T-helper 17 cell (primary cell): ENCODE measurements around the gene SLC34A3. TPM values are rescaled to one million over a fixed set of nuclear protein-coding genes. Genes with fewer than 3 reads are reported as not detected.
A peak's percentile ranks its signal among the peaks of the same experiment; 100 is the strongest.

ENCODE experiments used
- ATAC-seq: fragments of 150-1000 bp; cut with Tn5 transposase; 2 replicates; pipeline ENCODE4 v1.10.0; 2021; ENCODE audit warnings: mild to moderate bottlenecking, moderate library complexity
- DNase-seq, 3 donors: peaks; one replicate each; pipeline versions ENCODE4 v3.0.0 to v3.0.0-alpha.2; 2020 to 2021
- H3K9me3 ChIP-seq: one replicate; pipeline ENCODE4 v1.7.0; 2013; ENCODE audit warnings: low read length, mild to moderate bottlenecking; ENCODE audit not compliant: control insufficient read depth, poor library complexity, severe bottlenecking
- H3K27ac Mint-ChIP-seq: one replicate; pipeline ENCODE4 v1.8.0; 2022; ENCODE audit warnings: mild to moderate bottlenecking, moderate library complexity, mixed read lengths
- H3K27me3 Mint-ChIP-seq: one replicate; pipeline ENCODE4 v1.8.0; 2022; ENCODE audit warnings: mixed read lengths
- H3K36me3 Mint-ChIP-seq: one replicate; pipeline ENCODE4 v1.8.0; 2022; ENCODE audit warnings: low read depth, mixed read lengths
- H3K4me1 Mint-ChIP-seq: one replicate; pipeline ENCODE4 v1.8.0; 2022; ENCODE audit warnings: mild to moderate bottlenecking, mixed read lengths
- H3K4me3 Mint-ChIP-seq: one replicate; pipeline ENCODE4 v1.8.0; 2022; ENCODE audit warnings: mild to moderate bottlenecking, moderate library complexity, mixed read lengths
- total RNA-seq, 4 donors: library from RNA in 2 of 4; stranded (reverse) in 2 of 4; gene quantifications; one replicate each; pipeline ENCODE4 v1.2.3 and lab custom pipeline; 2022 to 2026

The SLC34A3 gene
- total RNA-seq, 2 donors from 2014 or later = not detected

DNA sequence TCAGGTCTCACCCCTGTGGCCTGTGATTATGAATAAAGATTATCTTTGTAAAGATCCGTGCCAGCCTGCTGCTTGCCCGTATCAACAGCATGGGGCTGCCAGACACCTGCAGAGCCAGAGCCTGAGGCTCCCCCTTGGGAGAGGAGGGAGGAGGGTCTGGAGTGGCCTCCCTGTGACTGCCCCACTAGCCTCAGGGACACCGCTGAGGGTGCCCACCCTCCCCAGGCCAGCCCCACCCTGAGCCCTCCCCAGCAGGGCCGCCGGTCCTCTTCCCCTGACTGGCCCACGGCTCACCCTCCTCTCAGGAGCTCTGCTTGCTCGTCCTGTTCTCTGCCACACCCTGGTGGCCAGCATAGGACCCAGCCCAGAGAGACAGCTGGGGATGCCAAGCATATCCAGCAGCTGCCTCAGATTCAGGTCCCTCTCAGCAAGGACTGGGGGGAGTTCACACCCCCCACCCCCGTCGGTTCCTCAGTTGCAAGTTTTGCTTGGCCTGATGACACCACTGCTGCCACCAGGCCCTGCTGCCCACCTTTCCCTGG lies 40.3 kb upstream of the SLC34A3 start:
- Mint-ChIP-seq H3K36me3 (no peaks in the 10 kb centered on the region), H3K27me3 (no peaks in the 10 kb centered on the region), H3K4me1 (peaks cover 23% of the 10 kb centered on the region), H3K27ac (peak overlapping the region; percentile 82), H3K4me3 (peak overlapping the region; percentile 94)
- H3K9me3 ChIP-seq = no peaks in the 10 kb centered on the region
- DNase-seq (no peak), ATAC-seq (no peak)

DNA sequence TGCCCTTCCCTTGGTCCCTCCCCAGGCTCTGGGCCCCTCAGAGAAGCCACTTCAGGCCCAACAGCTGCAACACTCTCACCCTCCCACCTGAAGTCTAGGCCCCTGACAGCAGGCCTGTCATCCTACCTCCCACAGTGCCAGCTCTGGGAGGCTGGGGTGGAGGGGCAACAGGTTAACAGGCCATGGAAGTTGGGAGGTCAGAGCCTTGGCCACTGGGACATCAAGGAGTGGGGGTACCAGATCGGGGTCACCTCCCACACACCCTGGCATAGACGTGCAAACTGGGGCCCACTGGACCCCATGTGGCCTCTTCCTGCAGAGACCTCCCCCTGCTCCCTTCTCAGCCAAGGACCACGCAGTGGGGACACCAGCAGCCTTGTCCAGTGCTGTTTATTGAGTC lies 39.5 kb upstream of the SLC34A3 start:
- DNase-seq (no peak), ATAC-seq (no peak)
- H3K27me3 Mint-ChIP-seq = no peaks in the 10 kb centered on the region
- peak overlapping the region; percentile 58 for H3K4me3 Mint-ChIP-seq
- peak overlapping the region; percentile 82 for H3K27ac Mint-ChIP-seq
- no peaks in the 10 kb centered on the region for H3K36me3 Mint-ChIP-seq
- peaks cover 24% of the 10 kb centered on the region for H3K4me1 Mint-ChIP-seq
- no peaks in the 10 kb centered on the region for H3K9me3 ChIP-seq

DNA sequence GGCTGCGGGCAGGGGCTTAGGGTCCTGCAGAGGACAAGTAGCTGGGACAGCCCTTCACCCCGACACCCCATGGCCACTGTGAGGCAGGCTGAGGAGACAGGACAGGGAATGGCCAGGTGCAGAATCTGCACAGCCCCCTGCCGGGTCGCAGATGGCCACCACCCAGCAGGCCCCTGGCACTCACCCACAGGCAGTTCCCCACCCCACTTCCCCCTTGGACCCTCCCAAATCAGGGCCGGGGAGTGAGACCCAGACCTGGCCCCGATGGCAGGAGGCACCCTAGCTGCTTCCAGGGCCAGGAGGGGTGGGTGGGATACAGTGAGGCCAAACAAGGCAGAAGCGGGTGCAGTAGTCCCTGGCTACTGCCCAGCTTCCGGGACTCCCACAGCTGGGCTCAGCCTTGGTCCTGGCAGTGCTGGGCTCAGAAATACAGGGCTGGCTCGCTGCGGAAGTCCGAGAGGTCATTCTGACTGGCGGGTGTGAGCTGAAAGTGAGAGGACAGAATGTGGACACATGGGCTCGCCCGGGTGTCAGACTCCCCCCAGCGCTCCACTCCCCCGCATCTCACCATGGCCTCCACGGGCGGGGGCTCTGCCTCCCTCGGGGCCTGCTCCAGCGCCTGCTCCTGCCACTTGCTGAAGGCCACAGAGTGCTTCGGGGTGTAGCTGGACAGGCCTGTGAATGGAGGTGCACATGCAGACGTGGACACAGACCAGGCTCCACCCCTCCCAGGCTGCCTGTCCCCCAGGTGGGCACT lies 38.8 kb upstream of the SLC34A3 start:
- no peaks in the 10 kb centered on the region for H3K36me3 Mint-ChIP-seq
- H3K27me3 Mint-ChIP-seq = no peaks in the 10 kb centered on the region
- H3K9me3 ChIP-seq = no peaks in the 10 kb centered on the region
- no peak overlapping the region for H3K27ac Mint-ChIP-seq
- H3K4me3 Mint-ChIP-seq = no peak overlapping the region
- peaks cover 24% of the 10 kb centered on the region for H3K4me1 Mint-ChIP-seq
- DNase-seq (no peak), ATAC-seq (no peak)

- H3K4me1 Mint-ChIP-seq = peaks cover 24% of the 10 kb centered on the region
- no peaks in the 10 kb centered on the region for H3K27me3 Mint-ChIP-seq
- no peak for DNase-seq
- H3K4me3 Mint-ChIP-seq = no peak overlapping the region
- H3K36me3 Mint-ChIP-seq = no peaks in the 10 kb centered on the region
- H3K9me3 ChIP-seq = no peaks in the 10 kb centered on the region
- no peak for ATAC-seq
- H3K27ac Mint-ChIP-seq = no peak overlapping the region
These were observed 38.3 kb upstream of the SLC34A3 start for GRCh38 chr9:137192448-137192780.

GRCh38 chr9:137192859-137193258 lies 37.8 kb upstream of the SLC34A3 start:
- H3K9me3 ChIP-seq = no peaks in the 10 kb centered on the region
- ATAC-seq = no peak
- no peak for DNase-seq
- H3K27me3 Mint-ChIP-seq = no peaks in the 10 kb centered on the region
- H3K36me3 Mint-ChIP-seq = no peaks in the 10 kb centered on the region
- no peak overlapping the region for H3K27ac Mint-ChIP-seq
- H3K4me1 Mint-ChIP-seq = peaks cover 21% of the 10 kb centered on the region
- H3K4me3 Mint-ChIP-seq = no peak overlapping the region

DNA sequence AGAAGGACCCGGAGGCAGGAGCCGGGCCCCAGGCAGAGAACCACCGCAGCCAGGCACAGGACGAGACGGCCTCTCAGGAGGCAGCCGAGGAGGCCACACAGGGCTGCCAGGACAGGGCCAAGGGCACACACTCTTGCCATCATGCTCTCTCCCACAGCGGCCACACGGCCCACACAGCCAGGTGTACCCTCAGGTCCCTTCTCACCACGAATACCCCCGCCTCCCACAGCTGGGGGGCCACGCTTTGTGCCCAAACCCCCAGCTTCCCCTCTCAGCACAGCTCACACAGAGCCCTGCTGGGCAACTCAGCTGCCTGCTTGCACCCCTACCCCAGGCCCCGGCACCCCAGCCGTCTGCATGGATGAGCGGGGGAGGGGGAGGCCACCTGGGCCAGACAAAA lies 36.9 kb upstream of the SLC34A3 start:
- Mint-ChIP-seq H3K36me3 (no peaks in the 10 kb centered on the region), H3K4me1 (peaks cover 17% of the 10 kb centered on the region), H3K27me3 (no peaks in the 10 kb centered on the region), H3K4me3 (no peak overlapping the region), H3K27ac (no peak overlapping the region)
- ATAC-seq (no peak), DNase-seq (no peak)
- no peaks in the 10 kb centered on the region for H3K9me3 ChIP-seq

DNA sequence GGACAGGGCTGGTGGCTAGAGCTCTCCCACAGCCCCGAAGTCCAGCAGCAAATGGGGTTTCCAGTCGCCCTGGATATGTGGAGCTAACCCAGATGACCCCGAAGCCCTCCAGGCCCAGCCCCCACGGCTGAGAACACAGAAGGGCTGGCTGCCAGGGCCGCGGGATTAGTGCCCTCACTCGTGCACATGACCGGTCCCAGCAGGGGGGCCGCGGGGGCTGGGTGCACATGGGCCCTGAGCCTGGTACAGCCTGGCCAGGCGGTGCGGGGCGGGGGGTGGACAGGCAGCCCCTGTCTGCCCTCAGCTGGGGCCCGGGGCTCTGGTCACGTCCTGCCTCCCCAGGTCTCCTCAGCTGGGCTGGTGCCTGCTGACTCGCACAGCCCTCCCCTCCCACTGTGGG lies 36.3 kb upstream of the SLC34A3 start:
- Mint-ChIP-seq H3K36me3 (no peaks in the 10 kb centered on the region), H3K4me1 (peaks cover 12% of the 10 kb centered on the region), H3K27me3 (no peaks in the 10 kb centered on the region), H3K27ac (no peak overlapping the region), H3K4me3 (no peak overlapping the region)
- DNase-seq (no peak), ATAC-seq (no peak)
- H3K9me3 ChIP-seq = no peaks in the 10 kb centered on the region

DNA sequence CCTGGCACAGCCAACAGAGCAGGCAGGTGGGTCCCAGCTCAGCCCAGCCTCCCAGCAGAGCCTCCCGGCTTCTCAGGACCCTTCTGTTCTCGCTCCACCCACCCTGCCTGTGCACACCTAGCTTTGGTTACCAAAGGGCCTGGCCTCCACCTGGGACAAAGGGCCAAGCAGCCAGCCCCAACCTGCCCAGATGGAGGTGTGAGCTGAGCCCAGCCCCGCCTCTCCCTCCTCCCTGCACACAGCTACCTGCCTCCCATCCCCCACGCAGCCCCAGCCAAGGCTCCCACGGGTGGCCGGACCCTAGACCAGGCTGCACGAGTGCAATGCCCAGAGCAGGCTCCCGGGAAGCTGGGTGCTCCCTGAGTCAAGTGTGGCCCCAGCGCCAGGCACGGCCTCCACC lies 35.8 kb upstream of the SLC34A3 start:
- ATAC-seq = no peak
- no peaks in the 10 kb centered on the region for H3K9me3 ChIP-seq
- Mint-ChIP-seq H3K27me3 (no peaks in the 10 kb centered on the region), H3K36me3 (no peaks in the 10 kb centered on the region), H3K4me1 (peaks cover 11% of the 10 kb centered on the region), H3K4me3 (no peak overlapping the region), H3K27ac (no peak overlapping the region)
- DNase-seq = no peak

DNA sequence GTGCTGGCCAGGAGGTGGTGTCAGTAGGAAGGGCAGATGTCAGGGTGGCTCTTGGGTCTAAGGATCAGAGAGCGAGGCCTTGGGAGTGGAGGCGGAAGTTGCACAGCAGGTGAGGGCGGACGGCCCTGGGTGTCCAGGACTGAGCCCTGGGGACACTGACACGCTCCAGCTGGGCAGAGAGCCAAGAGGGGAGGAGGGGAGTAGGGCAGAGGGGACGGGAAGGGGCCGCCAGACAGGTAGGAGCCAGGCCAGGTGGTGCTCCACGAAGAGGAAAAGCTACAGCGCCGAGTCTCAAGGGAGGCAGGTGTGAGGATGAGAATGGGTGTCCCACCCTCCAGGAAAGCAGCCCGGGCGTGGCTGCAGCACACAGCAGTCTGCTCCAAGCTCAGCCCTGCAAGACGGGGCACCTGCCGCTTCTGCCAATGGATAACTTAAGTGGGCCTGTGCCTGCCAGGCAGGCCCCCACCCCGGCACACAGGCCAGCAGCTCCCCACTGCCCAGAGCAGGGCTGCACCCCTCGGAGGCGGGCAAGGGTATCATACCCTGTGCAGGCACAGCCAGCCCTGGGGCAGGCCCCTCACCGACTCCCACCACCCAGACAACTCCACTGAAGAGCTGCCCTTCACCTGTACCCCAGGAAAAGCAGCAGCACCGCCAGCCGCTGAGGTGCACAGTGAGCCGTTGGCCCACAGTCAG lies 35.0 kb upstream of the SLC34A3 start:
- Mint-ChIP-seq H3K27me3 (no peaks in the 10 kb centered on the region), H3K4me3 (no peak overlapping the region), H3K4me1 (peaks cover 8% of the 10 kb centered on the region), H3K27ac (no peak overlapping the region), H3K36me3 (no peaks in the 10 kb centered on the region)
- DNase-seq (no peak), ATAC-seq (no peak)
- no peaks in the 10 kb centered on the region for H3K9me3 ChIP-seq

- Mint-ChIP-seq H3K27ac (no peak overlapping the region), H3K36me3 (no peaks in the 10 kb centered on the region), H3K27me3 (no peaks in the 10 kb centered on the region), H3K4me1 (peaks cover 16% of the 10 kb centered on the region), H3K4me3 (peak overlapping the region; percentile 1)
- no peaks in the 10 kb centered on the region for H3K9me3 ChIP-seq
- no peak for ATAC-seq
- DNase-seq = no peak
These were observed 32.4 kb upstream of the SLC34A3 start for GRCh38 chr9:137198051-137198901.

GRCh38 chr9:137198902-137199283 lies 31.8 kb upstream of the SLC34A3 start:
- no peaks in the 10 kb centered on the region for H3K9me3 ChIP-seq
- Mint-ChIP-seq H3K27ac (no peak overlapping the region), H3K27me3 (no peaks in the 10 kb centered on the region), H3K4me1 (peaks cover 16% of the 10 kb centered on the region), H3K4me3 (peak overlapping the region; percentile 1), H3K36me3 (no peaks in the 10 kb centered on the region)
- ATAC-seq (no peak), DNase-seq (no peak)

- Mint-ChIP-seq H3K4me1 (peaks cover 17% of the 10 kb centered on the region), H3K36me3 (no peaks in the 10 kb centered on the region), H3K4me3 (peak overlapping the region; percentile 86), H3K27ac (no peak overlapping the region), H3K27me3 (no peaks in the 10 kb centered on the region)
- no peak for DNase-seq
- ATAC-seq = no peak
- no peaks in the 10 kb centered on the region for H3K9me3 ChIP-seq
These were observed 31.1 kb upstream of the SLC34A3 start for GRCh38 chr9:137199411-137200121.
